HEK293 (cell line): ENCODE data around the gene SHISAL2A.
"Not testable (repeated sequence)": the region's sequence is repeated elsewhere in the genome, so short reads cannot be mapped to it uniquely, and the experiment has no call there.

ENCODE experiments used
- CTCF ChIA-PET: fragments of 350-600 bp; formaldehyde crosslinking; extraction: SDS; loops from one replicate; lab custom pipeline; 2021; ENCODE audit warnings: antibody characterized with exemption; lab: Yijun Ruan, JAX
- POLR2A ChIA-PET: fragments of 300-600 bp; formaldehyde crosslinking; extraction: SDS; loops from one replicate; lab custom pipeline; 2020; ENCODE audit warnings: antibody characterized with exemption, inconsistent platforms; lab: Yijun Ruan, JAX
- H3K27ac ChIP-seq: fragments of 200-500 bp; sonication (Bioruptor generic); 2 replicates; pipeline ENCODE4 v1.5.1; 2014; ENCODE audit warnings: low read depth, low read length, control low read depth, inconsistent platforms; ENCODE audit errors: extremely low read depth
- H3K36me3 ChIP-seq, 2 experiments: fragments of 200-500 bp in 1 of 2; sonication (Bioruptor generic) in 1 of 2; 1 replicate in 1 of 2; 2 replicates in 1 of 2; pipeline ENCODE4 v1.5.1; 2014 to 2017; ENCODE audit warnings: inconsistent platforms in 2 of 2, low read length in 2 of 2; ENCODE audit not compliant: control insufficient read depth in 2 of 2, insufficient read depth in 1 of 2
- H3K4me1 ChIP-seq: fragments of 200-500 bp; sonication (Bioruptor generic); 2 replicates; pipeline ENCODE4 v1.5.1; 2014; ENCODE audit warnings: mild to moderate bottlenecking, low read length, inconsistent platforms; ENCODE audit not compliant: control insufficient read depth, insufficient read depth
- H3K4me3 ChIP-seq: 2 replicates; pipeline ENCODE4 v1.5.1; 2011; ENCODE audit warnings: low read depth, mild to moderate bottlenecking, control low read depth, low read length, moderate library complexity
- H3K9me3 ChIP-seq: fragments of 200-500 bp; sonication (Bioruptor generic); 2 replicates; pipeline ENCODE4 v1.5.1; 2014; ENCODE audit warnings: low read depth, low read length, inconsistent platforms; ENCODE audit not compliant: control insufficient read depth, insufficient read depth
- ATF2 ChIP-seq: fragments of 450-650 bp; formaldehyde crosslinking; IDR thresholded peaks from 2 replicates; pipeline ENCODE4 v1.5.1; 2016; ENCODE audit warnings: missing biosample characterization, missing genetic modification characterization, low read depth
- GLI4 ChIP-seq: fragments of 450-650 bp; formaldehyde crosslinking; IDR thresholded peaks from 2 replicates; pipeline ENCODE4 v1.5.1; 2016; ENCODE audit warnings: missing biosample characterization, missing genetic modification characterization
- GLIS1 ChIP-seq: fragments of 450-650 bp; formaldehyde crosslinking; IDR thresholded peaks from 2 replicates; pipeline ENCODE4 v1.5.1; 2016; ENCODE audit warnings: missing biosample characterization, missing genetic modification characterization
- HOXA7 ChIP-seq: sonication (generic); formaldehyde crosslinking; IDR thresholded peaks from 2 replicates; pipeline ENCODE4 v1.8.1; 2022; ENCODE audit warnings: missing genetic modification reagents, borderline replicate concordance
- INSM2 ChIP-seq: fragments of 450-650 bp; formaldehyde crosslinking; IDR thresholded peaks from 2 replicates; pipeline ENCODE4 v1.5.1; 2016; ENCODE audit warnings: missing biosample characterization, missing genetic modification characterization
- KLF7 ChIP-seq: fragments of 450-650 bp; formaldehyde crosslinking; IDR thresholded peaks from 2 replicates; pipeline ENCODE4 v1.5.1; 2016; ENCODE audit warnings: missing biosample characterization, missing genetic modification characterization, borderline replicate concordance
- SETDB1 ChIP-seq: IDR thresholded peaks from one replicate; pipeline ENCODE4 v1.6.1; 2017; ENCODE audit warnings: mild to moderate bottlenecking, low read length, moderate library complexity, mixed read lengths; ENCODE audit not compliant: insufficient read length
- SP2 ChIP-seq: fragments of 450-650 bp; formaldehyde crosslinking; IDR thresholded peaks from 2 replicates; pipeline ENCODE4 v1.5.1; 2016; ENCODE audit warnings: missing biosample characterization, missing genetic modification characterization
- ZBTB26 ChIP-seq: fragments of 450-650 bp; formaldehyde crosslinking; optimal IDR thresholded peaks from 2 replicates; pipeline ENCODE3; 2016; ENCODE audit warnings: missing biosample characterization, mild to moderate bottlenecking, missing genetic modification characterization
- ZBTB44 ChIP-seq: fragments of 450-650 bp; IDR thresholded peaks from 2 replicates; pipeline ENCODE4 v1.5.1; 2018; ENCODE audit warnings: missing biosample characterization, mild to moderate bottlenecking, missing genetic modification characterization
- ZBTB7A ChIP-seq: fragments of 450-650 bp; formaldehyde crosslinking; IDR thresholded peaks from 2 replicates; pipeline ENCODE4 v1.5.1; 2016; ENCODE audit warnings: low read depth, missing biosample characterization, missing genetic modification characterization
- ZFHX2 ChIP-seq: fragments of 450-650 bp; formaldehyde crosslinking; conservative IDR thresholded peaks from 2 replicates; pipeline ENCODE4 v1.5.1; 2016; ENCODE audit warnings: missing biosample characterization, missing genetic modification characterization
- ZNF274 ChIP-seq, 2 experiments: fragments of 200-500 bp in 1 of 2; fragments of 450-650 bp in 1 of 2; sonication (Bioruptor generic) in 1 of 2; formaldehyde crosslinking in 1 of 2; IDR thresholded peaks; 2 replicates each; pipeline versions ENCODE4 v1.5.1 to v1.6.1; 2014 to 2016; ENCODE audit warnings: borderline replicate concordance in 1 of 2, inconsistent platforms in 1 of 2, low read length in 1 of 2, missing biosample characterization in 1 of 2, missing genetic modification characterization in 1 of 2
- ZNF354C ChIP-seq: fragments of 450-650 bp; formaldehyde crosslinking; IDR thresholded peaks from 2 replicates; pipeline ENCODE4 v1.5.1; 2016; ENCODE audit warnings: missing biosample characterization, missing genetic modification characterization, low read depth, borderline replicate concordance
- ZNF530 ChIP-seq: fragments of 450-650 bp; formaldehyde crosslinking; IDR thresholded peaks from 2 replicates; pipeline ENCODE4 v1.5.1; 2016; ENCODE audit warnings: low read depth, missing biosample characterization, missing genetic modification characterization
- ZNF544 ChIP-seq: fragments of 450-650 bp; formaldehyde crosslinking; IDR thresholded peaks from 2 replicates; pipeline ENCODE4 v1.5.0; 2017; ENCODE audit warnings: missing biosample characterization, missing genetic modification characterization
- ZNF555 ChIP-seq: fragments of 450-650 bp; formaldehyde crosslinking; conservative IDR thresholded peaks from 2 replicates; pipeline ENCODE4 v1.5.1; 2017; ENCODE audit warnings: missing biosample characterization, mild to moderate bottlenecking, missing genetic modification characterization, inconsistent platforms
- ZNF626 ChIP-seq: fragments of 450-650 bp; sonication (Bioruptor Pico); formaldehyde crosslinking; IDR thresholded peaks from 2 replicates; pipeline ENCODE4 v1.5.1; 2018; ENCODE audit warnings: missing biosample characterization, missing genetic modification characterization, inconsistent platforms
- ZNF670 ChIP-seq: fragments of 450-650 bp; formaldehyde crosslinking; IDR thresholded peaks from 2 replicates; pipeline ENCODE4 v1.5.1; 2016; ENCODE audit warnings: missing biosample characterization, missing genetic modification characterization, low read depth
- ZNF704 ChIP-seq: fragments of 450-650 bp; formaldehyde crosslinking; IDR thresholded peaks from 2 replicates; pipeline ENCODE4 v1.5.1; 2016; ENCODE audit warnings: missing biosample characterization, missing genetic modification characterization
- ZNF747 ChIP-seq: fragments of 450-650 bp; formaldehyde crosslinking; IDR thresholded peaks from 2 replicates; pipeline ENCODE4 v1.5.1; 2016; ENCODE audit warnings: missing biosample characterization, missing genetic modification characterization

Gene SHISAL2A

GRCh38 chr1:52686830-52687229 lies 53.9 kb downstream of the SHISAL2A start:
- Histone ChIP-seq H3K9me3 (no peaks in the 10 kb centered on the region), H3K27ac (no peak overlapping the region)

GRCh38 chr1:52691821-52692220 lies 58.9 kb downstream of the SHISAL2A start:
- ChIA-PET POLR2A (no interaction called here), CTCF (interaction anchor here (0.6 to 0.7 kb wide), 3 partner anchors 8 to 488 kb away, joined by 3 to 5 read pairs (median 3); no protein-coding TSS in a partner anchor)
- Histone ChIP-seq H3K27ac (no peak overlapping the region), H3K36me3 (peaks cover 35 to 66% of the 10 kb centered on the region in 2 experiments), H3K9me3 (no peaks in the 10 kb centered on the region), H3K4me1 (no peaks in the 10 kb centered on the region), H3K4me3 (no peak overlapping the region)
- TF ChIP-seq ATF2 (tag by site-specific recombination) = no peak
- no peak for TF ChIP-seq ZNF555 (tag by site-specific recombination)
- TF ChIP-seq ZNF704 = no peak
- TF ChIP-seq GLIS1 (tag by site-specific recombination) = no peak
- no peak for TF ChIP-seq ZNF747
- TF ChIP-seq ZNF670 = no peak
- no peak for TF ChIP-seq ZNF274 (IDR thresholded peaks at IDR 0.05; ENCODE audit: low read length)
- TF ChIP-seq ZNF274 (tag by site-specific recombination; IDR thresholded peaks at IDR 0.05; ENCODE audit: borderline replicate concordance) = no peak
- no peak for TF ChIP-seq ZNF544
- TF ChIP-seq ZNF530 (tag by site-specific recombination) = no peak
- no peak for TF ChIP-seq INSM2
- TF ChIP-seq ZBTB26 (tag by site-specific recombination) = no peak

More at GRCh38 chr1:52686830-52687229, 53.9 kb downstream of the SHISAL2A start:
- Histone ChIP-seq H3K4me1 (no peaks in the 10 kb centered on the region), H3K36me3 (peaks cover 41 to 57% of the 10 kb centered on the region in 2 experiments), H3K4me3 (no peak overlapping the region)
- CTCF ChIA-PET = interaction anchor here (0.6 to 1.4 kb wide), 8 partner anchors 10 to 319 kb away, joined by 3 to 8 read pairs (median 4); partner anchors contain the start of gene TUT4
- no peak for TF ChIP-seq HOXA7
- TF ChIP-seq SETDB1 = peak; percentile 9
- POLR2A ChIA-PET = interaction anchor here (1.2 kb wide), 1 partner anchor 134 kb away, joined by 7 read pairs; the partner anchor contains the start of gene TUT4

- TF ChIP-seq ZNF354C (tag by site-specific recombination) = no peak
- no peak for TF ChIP-seq GLI4
- TF ChIP-seq ZBTB7A (tag by site-specific recombination) = no peak
- no peak for TF ChIP-seq ZNF544
- TF ChIP-seq SP2 (tag by site-specific recombination) = no peak
- no peak for TF ChIP-seq ZNF626 (tag by site-specific recombination)
- TF ChIP-seq KLF7 = no peak
- TF ChIP-seq ZBTB44 (tag by site-specific recombination) = no peak
- TF ChIP-seq ZFHX2 (tag by site-specific recombination) = no peak
- Histone ChIP-seq H3K9me3 (no peaks in the 10 kb centered on the region), H3K27ac (no peak overlapping the region), H3K4me1 (no peaks in the 10 kb centered on the region), H3K36me3 (peaks cover 35 to 57% of the 10 kb centered on the region in 2 experiments), H3K4me3 (no peak overlapping the region)
- ChIA-PET POLR2A (no interaction called here), CTCF (no interaction called here)
These were observed 59.7 kb downstream of the SHISAL2A start for GRCh38 chr1:52692697-52693096.

GRCh38 chr1:52693351-52693750 lies 60.4 kb downstream of the SHISAL2A start:
- H3K36me3 ChIP-seq = peaks cover 28 to 51% of the 10 kb centered on the region in 2 experiments
- CTCF ChIA-PET = interaction anchor here (0.5 kb wide), 1 partner anchor 1637 kb away, joined by 3 read pairs; no protein-coding TSS in a partner anchor
- H3K4me1 ChIP-seq, H3K4me3 ChIP-seq, POLR2A ChIA-PET, H3K9me3 ChIP-seq, H3K27ac ChIP-seq: not testable (repeated sequence)
